RWPE1 (cell line): ENCODE data around the gene LPCAT3.
"Not testable (repeated sequence)": the region's sequence is repeated elsewhere in the genome, so short reads cannot be mapped to it uniquely, and the experiment has no call there.

Experiments
- CTCF ChIA-PET: fragments of 350-600 bp; sonication (Branson Sonifier 250); formaldehyde crosslinking; extraction: SDS; loops from one replicate; lab custom pipeline; 2021; lab: Yijun Ruan, JAX
- POLR2A ChIA-PET: fragments of 400-600 bp; formaldehyde crosslinking; extraction: SDS; loops from one replicate; lab custom pipeline; 2020; ENCODE audit warnings: antibody characterized with exemption; ENCODE audit not compliant: low non-redundant PET; lab: Yijun Ruan, JAX
- DNase-seq: peaks from one replicate; pipeline ENCODE4 v3.0.0; 2012; ENCODE audit warnings: low spot score
- H3K27ac ChIP-seq: fragments of 450-650 bp; 2 replicates; pipeline ENCODE4 v1.5.1; 2017
- CTCF ChIP-seq: fragments of 450-650 bp; conservative IDR thresholded peaks from 2 replicates; pipeline ENCODE4 v1.5.1; 2017; ENCODE audit warnings: low read depth, mild to moderate bottlenecking

Gene LPCAT3

GRCh38 chr12:7039403-7039802 lies 21.1 kb upstream of the LPCAT3 start:
- ChIA-PET POLR2A (no interaction called here), CTCF (no interaction called here)
- TF ChIP-seq CTCF, result no peak
- peak; percentile 54 for DNase-seq
- H3K27ac ChIP-seq, result peak overlapping the region; percentile 71

GRCh38 chr12:7038591-7038990 lies 20.3 kb upstream of the LPCAT3 start:
- H3K27ac ChIP-seq, result peak overlapping the region; percentile 71
- DNase-seq, result no peak
- CTCF ChIA-PET, result interaction anchor here (1.2 kb wide), 1 partner anchor 74 kb away, joined by 3 read pairs; no protein-coding TSS in a partner anchor
- POLR2A ChIA-PET, result no interaction called here
- TF ChIP-seq CTCF, result no peak

GRCh38 chr12:7037411-7037810 lies 19.1 kb upstream of the LPCAT3 start:
- DNase-seq, H3K27ac ChIP-seq, POLR2A ChIA-PET: not testable (repeated sequence)
- CTCF ChIA-PET, result interaction anchor here (1.2 kb wide), 1 partner anchor 73 kb away, joined by 3 read pairs; no protein-coding TSS in a partner anchor

- no peak overlapping the region for H3K27ac ChIP-seq
- POLR2A ChIA-PET, result no interaction called here
- CTCF ChIA-PET, result no interaction called here
- DNase-seq, result no peak
- TF ChIP-seq CTCF, result no peak
These were observed 17.2 kb upstream of the LPCAT3 start for GRCh38 chr12:7035463-7035862.

- ChIA-PET CTCF (interaction anchor here (0.8 kb wide), 1 partner anchor 13 kb away, joined by 3 read pairs; no protein-coding TSS in a partner anchor), POLR2A (no interaction called here)
- no peak for TF ChIP-seq CTCF
- DNase-seq, result no peak
- no peak overlapping the region for H3K27ac ChIP-seq
These were observed 16.2 kb upstream of the LPCAT3 start for GRCh38 chr12:7034464-7034863.

DNA sequence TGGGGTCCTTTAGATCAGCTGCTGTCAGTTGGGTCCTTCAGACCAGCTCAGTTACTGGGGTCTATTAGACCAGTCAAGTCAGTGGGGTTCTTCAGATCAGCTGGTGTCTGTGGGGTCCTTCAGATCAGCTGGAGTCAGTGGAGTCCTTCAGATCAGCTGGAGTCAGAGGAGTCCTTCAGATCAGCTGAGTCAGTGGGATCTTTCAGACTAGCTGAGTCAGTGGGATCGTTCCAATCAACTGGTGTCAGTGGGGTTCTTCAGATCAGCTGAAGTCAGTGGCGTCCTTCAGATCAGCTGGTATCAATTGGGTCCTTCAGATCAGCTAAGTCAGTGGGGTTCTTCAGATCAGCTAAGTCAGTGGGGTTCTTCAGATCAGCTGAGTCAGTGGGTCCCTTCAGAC lies 14.7 kb upstream of the LPCAT3 start:
- ChIA-PET POLR2A (interaction anchor here (0.5 kb wide), 1 partner anchor 25 kb away, joined by 3 read pairs; no protein-coding TSS in a partner anchor), CTCF (no interaction called here)
- no peak for TF ChIP-seq CTCF
- DNase-seq, result no peak
- no peak overlapping the region for H3K27ac ChIP-seq

DNA sequence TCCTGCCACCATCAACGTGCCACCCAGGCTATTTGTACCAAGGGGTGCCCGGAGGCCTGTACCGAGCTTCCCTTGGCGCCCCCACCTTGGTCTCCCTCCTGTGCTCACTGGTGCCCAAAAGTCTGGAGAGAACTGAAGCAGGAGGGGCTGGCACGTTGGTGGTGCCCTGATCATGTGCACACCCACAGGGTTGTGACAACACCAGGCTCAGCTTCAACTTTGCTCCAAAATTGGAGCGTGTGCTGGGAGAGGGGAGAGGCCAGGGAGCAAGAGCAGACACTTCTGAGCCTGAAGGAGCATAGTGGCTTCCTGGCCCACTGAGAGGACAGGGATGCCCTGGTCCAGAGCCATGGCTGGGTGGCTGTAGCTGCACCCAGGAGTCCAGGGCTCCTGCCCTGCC lies 13.0 kb upstream of the LPCAT3 start:
- POLR2A ChIA-PET, result no interaction called here
- no peak overlapping the region for H3K27ac ChIP-seq
- CTCF ChIA-PET, result interaction anchor here (0.7 kb wide), 1 partner anchor 468 kb away, joined by 3 read pairs; no protein-coding TSS in a partner anchor
- TF ChIP-seq CTCF, result no peak
- no peak for DNase-seq
